NCI-H146 treated with DMSO at 0.1 percent for 48 hours (cell line): ENCODE results near the gene PRXL2B.
"Not testable (repeated sequence)": the region's sequence is repeated elsewhere in the genome, so short reads cannot be mapped to it uniquely, and the experiment has no call there.

Experiments used
- DNase-seq: peaks from one replicate; lab custom pipeline; 2025; ENCODE audit not compliant: unreplicated experiment; lab: John Stamatoyannopoulos, UW

PRXL2B gene

DNA sequence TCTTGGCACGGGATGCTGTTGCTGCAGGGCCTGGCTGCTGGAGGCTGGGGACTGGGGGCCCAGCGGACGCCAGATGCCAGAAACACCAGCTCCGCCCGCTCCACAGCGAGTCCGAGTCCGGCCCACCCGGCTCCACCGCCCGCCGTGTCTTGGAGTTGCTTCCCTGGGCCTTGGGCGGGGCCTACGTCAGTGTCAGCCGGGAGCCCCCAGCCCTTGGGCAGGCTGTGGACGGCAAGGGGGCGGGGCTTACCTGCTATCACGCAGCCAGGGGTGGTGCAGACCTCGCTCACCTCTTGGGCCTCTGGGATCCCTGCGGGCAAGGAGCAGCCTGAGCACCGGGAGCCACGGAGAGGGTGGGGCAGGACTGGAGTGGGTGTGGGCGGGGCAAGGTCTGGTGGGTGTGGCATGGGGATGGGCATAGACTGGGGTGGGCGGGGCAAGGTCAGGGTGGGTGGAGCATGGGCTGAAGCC, 24.5 kb downstream of the PRXL2B start:
- peak; percentile 71 for DNase-seq

GRCh38 chr1:2611621-2612437, 25.3 kb downstream of the PRXL2B start:
- DNase-seq, result peak; percentile 38

- no peak for DNase-seq
Measured at GRCh38 chr1:2612591-2613365, 26.2 kb downstream of the PRXL2B start.

- DNase-seq, result no peak
Measured at GRCh38 chr1:2614145-2614544, 27.6 kb downstream of the PRXL2B start.

- no peak for DNase-seq
Measured at GRCh38 chr1:2617971-2618470, 31.4 kb downstream of the PRXL2B start.

GRCh38 chr1:2623571-2624337, 37.2 kb downstream of the PRXL2B start:
- no peak for DNase-seq

DNA sequence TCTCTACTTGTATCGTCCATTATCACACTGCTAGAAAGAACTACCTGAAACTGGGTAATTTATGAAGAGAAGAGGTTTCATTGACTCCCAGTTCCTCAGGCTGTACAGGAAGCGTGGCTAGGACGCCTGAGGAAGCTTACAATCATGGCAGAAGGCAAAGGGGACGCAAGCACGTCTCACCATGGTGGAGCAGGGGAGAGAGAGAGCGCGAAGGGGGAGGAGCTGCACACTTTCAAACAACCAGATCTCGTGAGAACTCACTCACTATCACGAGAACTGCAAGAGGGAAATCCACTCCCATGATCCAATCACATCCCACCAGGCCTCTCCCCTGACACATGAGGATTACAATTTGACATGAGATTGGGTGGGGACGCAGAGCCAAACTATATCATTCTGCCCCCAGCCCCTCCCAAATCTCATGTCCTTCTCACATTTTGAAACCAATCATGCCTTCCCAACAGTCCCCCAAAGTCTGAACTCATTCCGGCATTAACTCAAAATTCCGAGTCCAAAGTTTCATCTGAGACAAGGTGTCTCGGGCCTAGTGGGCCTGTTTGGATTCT, 38.2 kb downstream of the PRXL2B start:
- DNase-seq, result no peak

- DNase-seq, result no peak
Measured at GRCh38 chr1:2625311-2625710, 38.7 kb downstream of the PRXL2B start.

DNA sequence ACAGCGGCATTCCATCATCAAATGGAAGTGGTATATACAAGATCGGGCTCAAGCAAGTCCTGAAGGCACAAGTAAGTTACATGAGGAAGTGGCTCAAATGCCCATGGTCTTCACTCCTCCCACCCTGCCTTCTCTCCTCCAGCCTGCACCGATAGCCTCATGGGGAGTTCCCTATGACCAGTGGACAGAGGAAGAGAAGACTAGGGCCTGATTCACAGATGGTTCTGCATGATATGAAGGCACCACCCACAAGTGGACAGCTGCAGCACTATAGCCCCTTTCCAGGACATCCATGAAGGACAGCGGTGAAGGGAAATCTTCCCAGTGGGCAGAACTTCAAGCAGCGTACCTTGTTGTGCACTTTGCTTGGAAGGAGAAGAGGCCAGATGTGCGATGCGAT, 39.2 kb downstream of the PRXL2B start:
- not testable (repeated sequence) for DNase-seq

GRCh38 chr1:2627746-2628145, 41.2 kb downstream of the PRXL2B start:
- DNase-seq, result no peak

- no peak for DNase-seq
Measured at GRCh38 chr1:2628191-2628932, 41.8 kb downstream of the PRXL2B start.

DNA sequence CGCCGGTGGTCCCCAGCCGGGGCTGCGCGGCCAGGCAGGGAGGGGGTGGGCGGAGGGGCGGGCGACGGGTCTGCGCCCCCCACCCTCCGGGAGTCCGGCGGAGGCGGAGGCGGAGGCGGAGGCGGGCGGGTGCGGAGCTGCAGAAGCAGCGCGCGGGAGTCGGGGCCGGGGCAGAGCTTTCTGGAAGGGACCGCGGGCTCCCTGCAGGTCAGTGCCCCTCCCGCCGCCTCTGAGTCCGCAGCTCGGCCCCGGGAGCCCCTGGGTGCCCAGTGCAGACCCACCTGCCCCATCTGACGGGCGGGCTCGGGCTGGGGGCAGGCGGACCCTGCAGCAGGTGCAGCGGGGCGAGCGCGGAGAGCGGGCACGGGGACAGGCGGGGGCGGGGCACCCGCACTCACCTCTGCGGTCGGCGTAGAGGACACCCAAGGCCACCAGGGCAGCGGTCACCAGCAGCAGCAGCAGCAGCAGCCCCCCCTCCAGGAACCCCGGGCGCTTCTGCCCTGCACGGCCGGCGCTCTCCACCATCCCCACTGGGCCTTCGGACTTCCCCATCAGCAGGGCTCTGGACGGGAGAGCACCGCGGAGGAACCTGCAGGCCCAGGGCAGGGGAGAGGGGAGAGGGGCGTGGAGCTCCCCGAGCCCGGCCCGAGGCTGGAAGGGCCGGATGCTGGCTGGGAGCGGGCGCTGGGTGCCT, 42.5 kb downstream of the PRXL2B start:
- DNase-seq, result no peak

GRCh38 chr1:2629627-2630497, 43.3 kb downstream of the PRXL2B start:
- no peak for DNase-seq

GRCh38 chr1:2630498-2631135, 44.0 kb downstream of the PRXL2B start:
- no peak for DNase-seq

DNA sequence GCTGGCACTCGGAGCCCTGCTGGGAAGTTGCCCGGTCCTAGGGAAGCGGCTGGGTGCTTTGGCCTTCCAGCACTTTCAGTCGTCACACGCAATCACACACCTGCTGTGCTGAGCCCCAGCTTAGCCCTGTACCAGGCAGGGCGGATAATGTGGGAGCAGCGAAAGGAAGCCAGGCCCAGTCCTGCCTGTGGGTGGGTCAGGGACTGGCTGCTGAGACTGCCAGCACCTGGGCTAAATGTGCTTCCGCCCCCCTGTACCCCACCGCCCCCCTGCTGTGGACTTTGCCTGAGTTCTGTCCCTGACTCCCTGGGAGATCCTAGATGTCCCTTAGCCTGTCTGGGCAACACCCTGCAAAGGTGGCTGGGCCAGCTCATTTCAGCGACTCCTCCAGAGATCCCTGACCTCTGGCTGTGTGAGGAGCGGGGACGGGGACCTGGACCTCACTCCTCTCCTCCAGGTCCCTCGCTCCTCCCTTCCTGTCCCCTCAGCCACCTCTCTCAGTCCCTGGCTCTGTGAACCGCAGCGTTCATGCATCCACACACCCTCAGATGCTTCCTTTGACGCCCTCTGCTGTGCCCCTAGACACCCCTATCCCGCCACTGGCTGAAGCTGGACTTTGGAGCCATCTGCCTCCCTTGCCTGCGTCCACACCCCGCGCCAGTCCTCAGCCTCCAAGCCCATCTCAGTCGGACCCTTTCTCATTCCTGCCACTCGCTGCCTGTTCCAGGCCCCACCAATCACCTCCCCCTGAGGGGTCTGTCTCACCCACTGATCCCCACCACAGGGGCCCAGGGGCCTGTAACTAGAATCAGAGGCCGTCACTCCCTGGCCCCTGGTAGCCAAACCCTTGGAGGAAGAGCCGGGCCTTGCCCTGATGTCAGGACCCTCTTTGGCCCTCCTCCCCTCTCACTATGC, 44.8 kb downstream of the PRXL2B start:
- DNase-seq, result no peak

DNA sequence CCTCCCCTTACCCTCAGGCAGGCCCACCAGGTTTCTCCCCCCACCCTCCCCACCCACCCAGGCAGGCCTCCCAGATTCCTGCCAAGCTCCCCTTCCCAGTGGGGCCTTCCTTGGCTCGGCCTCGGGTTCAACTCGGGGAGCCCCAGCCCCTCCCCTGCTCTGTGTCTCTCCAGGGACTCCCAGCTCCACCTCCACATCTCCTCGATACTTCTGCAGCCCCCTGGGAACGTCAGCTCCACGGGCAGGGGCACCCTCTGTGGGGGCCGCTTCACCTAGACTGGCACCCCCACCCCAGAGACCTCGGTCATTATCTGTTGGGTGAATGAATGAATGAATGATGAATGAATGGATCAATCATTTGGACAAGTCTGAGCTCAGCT, 45.5 kb downstream of the PRXL2B start:
- no peak for DNase-seq
